Measurements from ENCODE around the gene PPM1G.

PPM1G gene

DNA sequence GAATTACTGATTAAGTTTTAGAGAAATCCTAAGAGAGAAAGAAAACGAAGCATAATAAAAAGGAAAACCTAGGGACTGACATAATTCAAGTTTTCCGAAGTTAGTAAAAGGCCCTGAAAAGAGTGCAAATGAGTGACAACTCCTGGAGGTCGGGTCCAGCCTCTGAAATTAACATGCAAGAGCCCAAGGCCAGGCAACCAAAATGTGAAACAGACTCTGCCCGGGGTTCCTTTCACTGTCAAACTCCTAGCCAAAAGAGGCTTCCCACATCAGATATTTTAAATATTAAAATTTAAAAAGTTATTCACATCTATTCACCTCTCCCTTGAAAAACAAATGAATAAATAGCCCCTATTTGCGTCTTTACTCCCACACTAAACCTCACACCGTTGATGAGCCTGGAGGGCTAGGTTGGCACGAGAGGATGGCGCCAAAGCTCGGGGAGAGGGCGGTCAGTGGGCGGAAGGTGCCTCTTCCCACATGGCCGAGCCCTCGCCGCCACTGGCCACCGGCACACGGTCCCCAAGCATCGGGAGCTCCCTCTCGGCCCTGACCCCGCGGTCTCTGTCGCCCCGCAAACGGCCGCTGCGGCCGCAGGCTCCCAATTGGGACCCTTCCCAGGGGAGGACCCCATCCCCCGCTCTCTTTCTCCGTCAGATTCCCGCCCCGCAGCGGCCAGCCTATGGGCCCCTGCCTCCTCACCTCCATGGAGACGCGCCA, 630 bp downstream of the PPM1G start:
- DNase-seq, result no peak

DNA sequence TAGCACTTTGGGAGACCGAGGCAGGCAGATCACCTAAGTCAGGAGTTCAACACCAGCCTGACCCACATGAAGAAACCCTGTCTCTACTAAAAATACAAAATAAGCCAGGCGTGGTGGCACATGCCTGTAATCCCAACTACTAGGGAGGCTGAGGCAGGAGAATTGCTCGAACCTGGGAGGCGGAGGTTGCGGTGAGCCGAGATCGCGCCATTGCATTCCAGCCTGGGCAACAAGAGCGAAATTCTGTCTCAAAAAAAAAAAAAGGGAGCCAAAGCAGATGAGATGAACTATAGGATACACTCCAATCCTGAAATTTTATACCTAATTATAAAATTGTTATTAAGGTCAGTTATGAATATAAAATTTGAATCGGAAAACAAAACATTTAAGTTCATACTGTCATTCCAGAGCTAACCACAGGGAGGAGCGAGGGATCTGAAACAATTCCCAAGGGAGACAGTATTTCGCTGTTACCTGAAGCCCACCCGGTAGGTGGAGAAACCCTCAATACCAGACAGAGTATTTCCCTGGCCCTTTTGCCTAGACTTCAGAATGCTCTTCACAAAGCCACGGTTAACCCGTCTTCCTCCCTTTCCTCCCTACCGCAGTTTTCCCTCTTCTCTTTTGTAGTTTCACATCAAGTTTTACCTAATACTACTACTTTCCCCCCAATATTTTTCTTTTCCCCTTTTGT, 1.4 kb downstream of the PPM1G start:
- DNase-seq, result peak; percentile 21

DNA sequence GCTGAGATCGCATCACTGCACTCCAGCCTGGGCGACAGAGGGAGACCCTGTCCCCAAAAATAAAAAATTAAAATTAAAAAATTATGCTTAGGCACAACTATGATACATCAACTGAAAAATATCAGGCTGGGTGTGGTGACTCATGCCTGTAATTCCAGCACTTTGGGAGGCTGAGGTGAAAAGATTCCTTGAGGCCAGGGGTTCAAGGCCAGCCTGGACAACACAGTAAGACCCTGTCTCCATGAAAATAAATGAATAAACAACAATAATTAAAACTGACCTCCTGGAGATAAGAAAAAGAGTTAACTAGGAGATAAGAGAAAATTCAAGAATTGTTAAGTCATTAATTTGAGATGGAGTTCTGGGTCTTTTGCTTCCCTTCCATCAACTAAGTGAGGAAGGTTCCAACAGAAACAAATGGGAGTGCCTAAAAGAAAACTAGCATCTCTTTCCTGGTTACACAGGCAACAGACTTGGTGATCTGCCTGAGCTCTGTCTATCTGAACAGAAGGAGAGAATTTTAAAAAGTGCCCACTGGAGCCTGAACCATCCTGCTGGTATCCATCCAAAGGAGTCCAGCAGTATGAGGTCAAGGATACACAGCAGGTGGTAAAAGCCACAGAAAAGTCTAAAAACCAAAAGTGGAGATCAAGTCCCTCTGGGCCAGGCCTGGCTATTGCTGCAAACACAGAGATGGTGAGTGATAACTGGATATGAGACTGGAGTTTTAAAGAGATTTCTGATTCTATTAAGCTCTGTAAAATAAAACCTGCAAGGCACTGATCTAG, 8.8 kb downstream of the PPM1G start:
- no peak for DNase-seq

DNA sequence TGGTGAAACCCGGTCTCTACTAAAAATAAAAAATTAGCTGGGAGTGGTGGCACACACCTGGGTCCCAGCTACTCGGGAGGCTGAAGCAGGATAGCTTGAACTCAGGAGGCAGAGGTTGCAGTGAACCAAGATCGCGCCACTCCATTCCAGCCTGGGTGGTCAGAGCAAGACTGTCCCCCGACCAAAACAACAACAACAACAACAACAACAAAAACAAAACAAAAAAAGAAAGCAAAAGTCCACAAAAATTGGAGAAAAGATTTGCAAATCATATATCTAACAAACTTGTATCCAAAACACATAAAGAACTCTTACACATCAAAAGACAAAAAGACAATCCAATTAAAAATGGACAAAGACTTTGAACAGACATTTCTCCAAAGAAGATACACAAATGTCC, 10.4 kb downstream of the PPM1G start:
- no peak for DNase-seq

DNA sequence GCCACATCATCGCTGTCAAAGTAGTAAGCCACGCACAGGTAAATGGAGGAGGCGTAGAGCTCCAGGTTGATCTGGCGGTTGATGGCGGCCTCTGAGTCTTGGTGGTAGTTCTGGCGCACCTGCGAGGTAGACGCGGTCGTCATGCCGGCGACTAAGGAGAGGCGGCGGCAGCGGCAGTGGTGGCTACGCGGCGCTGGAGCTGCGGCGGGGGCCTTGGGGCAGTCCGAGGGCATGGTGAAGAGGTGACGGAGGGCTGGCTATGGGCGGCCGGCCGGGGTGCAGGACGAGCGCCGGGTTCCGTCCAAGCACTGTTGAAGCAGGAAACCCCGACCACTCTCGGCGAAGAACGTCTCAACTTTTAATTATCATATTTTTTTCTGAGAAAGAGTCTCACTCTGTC, 16.2 kb downstream of the PPM1G start:
- DNase-seq, result no peak

DNA sequence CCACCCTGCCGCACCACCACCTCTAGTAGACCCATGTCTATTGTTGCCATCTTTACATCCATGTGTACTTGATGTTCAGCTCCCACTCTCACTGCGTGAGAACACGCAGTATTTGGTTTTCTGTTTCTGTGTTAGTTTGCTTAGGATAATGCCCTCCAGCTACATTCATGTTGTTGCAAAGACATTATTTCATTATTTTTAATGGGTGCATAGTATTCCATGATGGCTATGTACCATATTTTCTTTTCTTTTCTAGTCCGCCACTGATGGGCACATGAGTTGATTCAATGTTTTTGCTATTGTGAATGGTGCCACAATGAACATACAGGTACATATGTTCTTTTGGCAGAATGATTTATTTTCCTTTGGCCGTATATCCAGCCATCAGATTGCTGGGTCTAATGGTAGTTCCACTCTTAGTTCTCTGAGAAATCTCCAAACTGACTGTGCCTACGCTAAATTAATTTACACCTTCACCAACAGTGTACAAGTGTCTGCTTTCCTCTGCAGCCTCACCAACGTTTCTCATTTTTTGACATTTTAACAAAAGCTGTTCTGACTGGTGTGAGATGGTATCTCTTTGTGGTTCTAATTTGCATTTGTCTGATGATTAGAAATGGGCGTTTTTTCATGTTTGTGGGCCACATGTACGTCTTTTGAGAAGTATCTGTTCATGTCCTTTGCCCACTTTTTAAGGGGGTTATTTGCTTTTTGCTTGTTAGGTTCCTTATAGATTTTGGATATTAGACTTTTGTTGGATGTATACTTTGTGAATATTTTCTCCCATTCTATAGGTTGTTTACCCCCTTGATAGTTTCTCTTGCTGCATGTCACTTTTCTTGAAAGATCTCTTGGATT, 18.3 kb downstream of the PPM1G start:
- no peak for DNase-seq

DNA sequence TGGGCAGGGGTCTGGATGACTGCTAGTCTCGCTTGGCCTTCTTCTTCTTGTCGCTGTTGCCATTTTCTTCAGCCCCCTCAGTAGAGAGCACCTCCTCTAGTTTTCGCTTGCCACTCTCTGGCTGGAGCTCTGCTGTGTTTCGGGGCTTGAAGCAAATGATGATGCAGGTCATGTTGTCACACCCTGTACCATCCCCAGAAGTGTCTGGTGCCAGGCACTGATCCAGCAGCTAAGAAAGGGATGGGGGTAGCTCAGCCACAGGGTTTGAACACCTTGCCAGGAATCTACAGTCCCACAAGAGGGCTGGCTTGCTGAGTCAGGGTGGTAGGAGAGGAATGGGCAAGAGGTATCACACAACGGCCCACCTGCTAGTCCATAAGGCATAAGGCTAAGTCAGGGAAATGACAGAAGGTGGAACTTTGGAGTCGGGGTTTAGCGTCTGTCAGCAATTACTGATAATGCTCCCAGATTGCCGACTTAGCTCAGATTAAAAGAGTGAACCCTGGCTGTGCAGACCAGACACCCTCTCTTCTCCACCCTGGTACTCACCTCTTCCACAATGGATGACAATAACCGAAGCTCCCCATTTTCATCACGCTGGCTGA, 27.7 kb downstream of the PPM1G start:
- DNase-seq, result no peak

DNA sequence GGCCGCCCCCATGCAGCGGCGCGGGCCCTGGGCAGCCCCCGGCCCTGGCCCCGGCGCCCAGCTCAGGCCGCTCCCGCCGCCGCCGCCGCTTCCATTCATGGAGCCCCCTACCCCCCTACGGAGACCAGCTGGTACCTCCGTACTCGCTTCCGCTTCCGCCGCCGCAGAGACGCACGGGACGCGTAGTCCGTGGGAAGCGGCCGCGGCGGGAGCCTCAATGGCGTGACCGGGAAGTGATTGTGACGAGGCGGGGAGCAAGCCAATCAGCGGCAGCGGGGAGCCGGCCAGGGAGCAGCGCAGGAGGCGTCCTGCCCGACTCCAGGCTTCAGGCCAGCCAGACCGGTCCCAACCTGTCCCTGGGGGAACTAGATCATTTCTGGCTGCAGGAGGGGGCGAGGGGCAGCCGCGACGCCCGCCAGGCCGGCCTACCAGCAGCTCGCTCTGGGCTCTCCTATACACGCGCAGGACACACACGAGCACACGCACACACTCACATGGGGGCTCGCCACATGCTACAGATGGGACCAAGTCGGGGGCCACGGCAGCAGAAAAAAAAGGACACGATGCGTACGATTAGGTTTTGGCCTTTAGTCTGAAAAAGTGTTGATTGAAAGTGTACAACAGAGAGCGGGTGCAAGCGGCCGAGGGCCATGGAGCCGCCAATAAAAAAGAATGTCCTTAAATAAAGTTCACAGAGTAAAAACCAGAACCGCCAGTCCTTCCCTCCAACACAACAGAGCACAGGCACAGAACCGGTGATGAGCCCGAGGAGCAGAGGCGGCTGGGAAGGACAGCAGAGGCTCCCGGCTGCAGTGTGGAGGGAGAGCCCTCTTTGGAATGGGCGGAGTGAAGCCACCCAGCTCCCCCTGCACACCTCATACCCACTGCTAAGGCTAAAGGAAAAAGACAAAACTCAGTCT, 28.5 kb downstream of the PPM1G start, which contains the start of gene ZNF513:
ZNF513 (minus strand) TSS at position 109 of the 920 bp plus-strand sequence. CDS start 208 bp downstream, outside the sequence.
- DNase-seq, result peak; percentile 94

DNA sequence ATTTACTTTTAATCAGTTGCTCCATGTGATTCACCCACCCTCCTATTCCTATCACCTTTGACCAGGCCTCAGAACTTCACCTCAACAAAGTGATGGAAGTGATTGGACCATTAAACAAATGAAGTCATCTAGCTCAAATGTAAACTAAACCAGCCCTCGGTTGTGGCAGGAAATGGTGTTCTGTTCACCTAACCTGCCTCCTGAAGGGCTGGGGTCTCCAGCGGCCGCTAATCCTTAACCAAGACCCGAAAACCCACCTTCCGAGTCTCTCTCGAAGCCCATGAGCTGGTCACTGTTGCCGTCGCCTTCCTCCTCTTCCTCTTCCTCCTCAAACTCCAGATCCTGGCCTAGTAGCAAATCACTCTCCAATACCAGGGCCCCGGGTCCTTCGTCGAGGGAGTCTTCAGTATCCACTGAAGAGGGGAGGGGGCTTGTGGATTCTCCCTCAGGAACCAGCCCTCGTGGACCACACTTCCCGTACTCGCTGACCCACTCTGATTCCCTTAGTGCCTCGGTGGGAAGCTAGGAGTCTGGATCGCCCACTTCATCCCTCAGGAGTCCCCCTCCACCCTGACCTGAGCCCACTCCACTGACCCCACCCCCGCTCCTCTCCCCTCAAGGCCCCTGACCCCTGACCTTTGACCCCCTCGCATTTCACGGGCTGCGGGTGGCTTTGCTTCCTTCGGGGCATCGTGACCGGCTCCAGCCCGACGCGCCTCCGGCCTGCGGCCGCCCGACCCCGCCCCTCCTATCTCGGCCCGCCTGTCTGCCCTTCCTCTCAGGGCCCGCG, 29.4 kb downstream of the PPM1G start:
- peak; percentile 39 for DNase-seq

DNA sequence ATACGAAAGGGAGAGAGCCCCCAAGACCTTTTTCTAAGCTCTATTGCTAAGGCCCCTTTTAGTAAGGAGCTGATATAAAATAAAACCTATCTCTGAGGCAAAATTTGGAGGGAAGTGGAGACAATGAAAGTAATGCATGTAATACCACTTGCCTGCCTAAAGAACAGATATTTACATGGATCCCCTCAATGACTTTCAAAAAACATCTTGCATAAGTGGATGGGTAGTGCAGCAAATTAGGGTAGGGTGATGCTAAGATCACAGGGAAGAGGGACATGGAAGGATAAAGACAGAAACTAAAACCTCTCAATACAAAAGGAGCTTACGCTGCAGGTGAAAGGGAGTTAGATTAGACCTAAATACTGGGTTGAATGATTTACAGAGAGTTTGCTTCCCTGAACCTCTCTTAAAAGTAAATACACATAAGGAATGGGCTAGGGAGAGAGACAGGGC, 30.0 kb downstream of the PPM1G start:
- DNase-seq, result no peak

DNA sequence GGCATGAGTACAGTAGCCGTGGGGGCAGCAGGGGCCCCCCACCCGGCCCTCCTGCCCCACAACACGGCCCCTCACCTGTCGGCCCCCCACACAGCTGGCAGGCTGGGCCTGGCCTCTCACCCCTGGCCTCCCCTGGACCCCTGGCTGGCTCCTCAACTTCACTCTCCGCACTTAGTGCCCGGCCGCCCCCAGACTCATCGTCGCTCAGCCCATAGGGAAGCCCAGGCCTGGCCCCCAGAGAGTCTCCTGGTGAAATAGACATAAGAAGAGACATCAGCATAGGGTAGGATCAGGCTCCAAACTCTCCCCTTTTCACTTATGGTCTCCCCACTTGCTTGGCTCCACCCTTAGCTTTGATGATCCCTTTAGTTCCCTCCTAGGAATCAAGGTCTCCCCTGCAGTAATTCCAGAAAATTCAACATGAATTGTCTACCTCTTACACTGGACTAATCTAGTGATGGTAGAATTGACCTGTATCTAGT, 30.5 kb downstream of the PPM1G start:
- no peak for DNase-seq

DNA sequence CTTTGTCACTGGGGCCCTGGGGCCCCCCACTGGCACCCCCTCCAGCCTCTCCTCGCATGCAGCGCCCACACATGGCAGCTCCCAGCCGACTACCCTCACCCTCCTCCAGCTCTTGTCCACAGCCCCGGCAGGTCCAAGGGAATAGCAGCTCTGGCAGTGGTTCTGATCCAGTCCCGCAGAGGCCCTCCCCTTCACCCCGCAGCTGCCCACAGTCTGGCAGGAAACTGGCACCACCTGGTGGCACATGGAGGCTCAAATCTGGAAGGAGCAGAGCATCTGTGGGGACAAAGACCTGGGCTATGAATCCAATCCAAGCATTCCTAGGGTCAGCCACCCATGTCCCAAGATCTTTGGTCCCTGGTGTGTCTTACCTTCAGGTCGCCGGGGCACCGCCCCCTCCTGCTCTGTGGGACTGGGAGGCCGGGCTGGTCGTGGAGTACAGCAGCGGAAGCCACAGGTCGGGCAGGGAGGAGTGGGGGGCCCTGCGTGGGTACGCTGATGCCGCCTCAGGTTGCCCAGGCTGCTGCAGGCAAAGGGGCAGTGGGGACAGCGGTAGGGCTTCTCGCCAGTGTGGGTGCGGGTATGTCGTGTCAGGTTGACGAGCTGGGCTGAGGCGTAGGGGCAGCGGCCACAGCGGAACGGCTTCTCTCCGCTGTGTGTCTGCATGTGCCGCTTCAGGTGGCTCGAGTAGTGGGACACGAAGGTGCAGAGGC, 31.1 kb downstream of the PPM1G start:
- no peak for DNase-seq

DNA sequence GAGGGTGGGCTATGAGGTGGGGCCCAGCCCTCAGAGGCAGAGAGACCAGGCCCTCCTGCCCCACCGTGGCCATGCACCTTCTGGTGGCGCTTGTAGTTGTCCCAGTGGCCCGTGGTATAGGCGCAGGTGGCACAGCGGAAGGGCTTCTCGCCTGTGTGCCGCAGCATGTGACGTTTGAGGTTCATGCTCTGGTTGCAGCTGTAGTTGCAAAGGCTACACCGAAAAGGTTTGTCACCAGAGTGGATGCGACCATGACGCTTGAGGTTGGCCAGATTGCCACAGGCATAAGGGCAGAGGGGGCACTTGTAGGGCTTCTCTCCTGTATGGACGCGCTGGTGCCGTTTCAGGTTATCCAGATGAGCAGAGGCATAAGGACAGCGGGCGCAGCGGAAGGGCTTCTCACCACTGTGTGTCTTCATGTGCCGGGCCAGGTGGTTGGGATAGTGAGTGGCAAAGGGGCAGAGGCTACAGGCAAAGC, 31.7 kb downstream of the PPM1G start:
- DNase-seq, result no peak

DNA sequence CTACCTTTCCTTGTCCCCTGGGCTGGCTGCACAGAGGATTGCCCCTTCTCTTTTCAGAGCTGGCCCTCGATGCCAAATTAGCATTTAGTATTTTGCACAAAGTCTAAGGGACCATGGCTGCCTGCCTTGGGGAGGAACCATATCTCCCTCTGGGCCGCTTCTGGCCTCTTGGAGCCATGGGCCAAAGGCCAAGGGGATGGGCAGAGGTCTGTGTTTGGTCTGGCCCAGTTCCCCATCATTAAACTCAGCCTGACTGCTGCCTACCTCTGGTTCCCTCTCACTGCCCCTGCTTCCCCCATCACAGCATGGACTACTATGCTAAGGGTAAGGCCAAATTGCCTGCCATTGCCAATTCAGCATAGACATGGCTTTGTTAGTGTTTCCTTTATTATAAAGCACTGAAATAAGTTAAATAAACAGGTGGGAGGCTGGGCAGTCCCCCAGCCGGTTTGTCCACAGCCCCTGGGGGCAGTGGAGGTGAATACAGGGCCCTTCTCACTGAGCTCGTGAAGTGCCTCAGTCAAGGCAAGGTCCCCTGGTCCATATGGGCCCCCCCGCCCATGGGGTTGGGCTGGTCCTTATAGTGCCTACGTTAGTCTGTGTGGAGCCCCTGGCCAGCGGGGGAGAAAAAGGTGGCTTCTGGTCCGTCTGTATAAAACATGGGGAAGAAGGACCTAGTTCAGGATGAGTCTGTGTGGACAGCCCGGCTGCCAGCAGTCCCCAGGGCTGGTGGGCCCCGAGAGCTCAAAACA, 32.3 kb downstream of the PPM1G start:
- no peak for DNase-seq

DNA sequence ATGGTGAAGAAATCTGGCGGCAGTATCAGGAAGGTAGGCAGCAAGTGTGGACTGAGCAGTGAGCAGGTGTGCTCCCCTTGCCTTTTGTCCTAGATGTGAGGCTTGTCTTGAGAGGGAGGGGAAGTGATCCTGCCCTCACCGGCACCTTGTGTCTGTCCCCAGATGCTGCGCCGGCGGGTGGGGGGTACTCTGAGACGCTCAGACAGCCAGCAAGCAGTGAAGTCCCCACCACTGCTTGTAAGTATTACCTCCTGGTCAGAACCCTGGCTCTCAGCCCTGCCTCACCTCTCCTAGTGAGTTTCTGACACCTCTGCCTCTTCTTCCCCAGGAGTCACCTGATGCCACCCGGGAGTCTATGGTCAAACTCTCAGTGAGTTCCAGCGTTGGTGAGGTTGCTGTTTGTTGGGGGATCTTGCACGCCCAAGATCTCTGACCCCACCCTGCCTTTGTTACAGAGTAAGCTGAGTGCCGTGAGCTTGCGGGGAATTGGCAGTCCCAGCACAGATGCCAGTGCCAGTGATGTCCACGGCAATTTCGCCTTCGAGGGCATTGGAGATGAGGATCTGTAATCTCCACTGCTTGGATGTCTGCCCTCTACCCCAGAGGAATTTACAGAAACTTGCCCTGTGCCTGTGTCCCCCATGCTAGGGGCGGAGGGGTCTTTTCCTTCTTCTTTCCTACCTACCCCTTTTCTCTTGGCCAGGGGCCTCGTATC, 33.1 kb downstream of the PPM1G start:
- no peak for DNase-seq

DNA sequence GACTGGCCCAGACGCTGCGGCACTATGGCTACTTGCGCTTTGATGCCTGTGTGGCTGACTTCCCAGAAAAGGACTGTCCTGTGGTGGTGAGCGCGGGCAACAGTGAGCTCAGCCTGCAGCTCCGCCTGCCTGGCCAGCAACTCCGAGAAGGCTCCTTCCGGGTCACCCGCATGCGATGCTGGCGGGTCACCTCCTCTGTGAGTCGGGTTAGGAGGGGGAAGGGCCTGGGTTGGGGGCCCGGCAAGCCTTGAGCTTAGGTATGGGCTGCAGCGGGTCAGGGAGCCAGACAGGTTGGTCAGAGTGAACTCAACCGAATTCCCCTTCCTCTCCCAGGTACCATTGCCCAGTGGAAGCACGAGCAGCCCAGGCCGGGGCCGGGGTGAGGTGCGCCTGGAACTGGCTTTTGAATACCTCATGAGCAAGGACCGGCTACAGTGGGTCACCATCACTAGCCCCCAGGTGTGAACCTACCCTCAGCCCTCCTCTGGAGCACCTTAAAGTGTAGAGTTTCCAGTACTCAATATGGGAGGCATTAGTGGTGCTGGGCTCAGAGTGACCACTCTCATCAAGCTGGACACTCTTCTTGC, 33.8 kb downstream of the PPM1G start:
- no peak for DNase-seq

DNA sequence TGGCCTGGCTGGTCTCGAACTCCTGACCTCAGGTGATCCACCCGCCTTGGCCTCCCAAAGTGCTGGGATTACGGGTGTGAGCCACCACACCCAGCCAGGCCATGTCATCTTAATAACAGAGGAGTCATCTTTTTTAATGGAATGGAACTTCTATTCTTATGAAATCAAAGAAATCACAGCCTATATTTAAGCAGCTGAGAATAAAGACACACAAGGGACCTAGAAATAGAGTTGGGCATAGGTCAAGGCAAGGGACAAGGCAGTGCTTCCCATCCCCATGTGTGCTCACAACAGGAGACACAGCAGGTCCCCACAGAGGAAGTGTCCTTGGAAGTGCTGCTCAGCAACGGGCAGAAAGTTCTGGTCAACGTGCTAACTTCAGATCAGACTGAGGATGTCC, 35.8 kb downstream of the PPM1G start:
- DNase-seq, result no peak
